GM12891 (cell line): Measurements from ENCODE around the gene ABCB6.

Experiments
- PAX5 ChIP-seq: IDR thresholded peaks from 2 replicates; pipeline ENCODE4 v1.6.1; 2011; ENCODE audit warnings: low read length, moderate library complexity, mild to moderate bottlenecking; ENCODE audit not compliant: insufficient read depth, severe bottlenecking
- POLR2A ChIP-seq: IDR thresholded peaks from 2 replicates; pipeline ENCODE4 v1.6.1; 2011; ENCODE audit warnings: low read depth, low read length, control low read depth
- POLR2AphosphoS5 ChIP-seq: IDR thresholded peaks from 2 replicates; pipeline ENCODE4 v1.6.1; 2011; ENCODE audit warnings: low read depth, low read length, control low read depth
- POU2F2 ChIP-seq: IDR thresholded peaks from 2 replicates; pipeline ENCODE4 v1.6.1; 2011; ENCODE audit warnings: low read depth, mild to moderate bottlenecking, control low read depth, low read length, moderate library complexity
- SPI1 ChIP-seq: IDR thresholded peaks from 2 replicates; pipeline ENCODE4 v1.6.1; 2011; ENCODE audit warnings: low read depth, low read length, control low read depth
- TAF1 ChIP-seq: IDR thresholded peaks from 2 replicates; pipeline ENCODE4 v1.6.1; 2011; ENCODE audit warnings: low read depth, low read length, control low read depth

DNA sequence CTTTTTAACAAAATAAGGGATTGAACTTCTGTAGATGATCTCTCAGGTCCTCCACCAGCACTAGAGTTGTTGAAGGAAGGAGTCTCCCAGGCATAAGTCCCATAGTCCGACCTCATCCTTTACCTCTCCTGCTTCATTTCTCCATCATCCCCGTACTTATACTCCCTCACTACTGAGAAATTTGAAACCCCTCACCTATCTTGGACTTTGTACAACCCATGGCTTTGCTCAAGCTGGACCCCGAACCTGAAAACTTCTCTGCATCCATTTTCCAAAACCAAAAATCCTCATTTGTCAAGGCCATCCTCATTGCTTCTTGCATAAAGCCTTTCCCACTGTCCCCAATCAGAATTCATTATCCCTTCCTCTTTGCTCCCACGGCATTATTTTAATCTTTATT, 57.7 kb downstream of the ABCB6 start:
- TF ChIP-seq POLR2A = no peak
- TF ChIP-seq POLR2AphosphoS5 = no peak
- no peak for TF ChIP-seq SPI1
- no peak for TF ChIP-seq POU2F2
- TF ChIP-seq TAF1 = no peak
- no peak for TF ChIP-seq PAX5
